IMR-90 (cell line): ENCODE measurements around the gene INF2. TPM values are rescaled to one million over a fixed set of nuclear protein-coding genes. Genes with fewer than 3 reads are reported as not detected.

Experiments
- ATAC-seq: fragments of 200-7000 bp; cut with Tn5 transposase; 2 replicates; pipeline ENCODE4 v1.9.1; 2020; ENCODE audit warnings: low read depth, mild to moderate bottlenecking, moderate library complexity
- BruUV-seq: library from RNA; stranded (reverse); fragments of 400-500 nt; replicated peaks from 2 replicates; lab custom pipeline; 2021; lab: Mats Ljungman, UMichigan
- CTCF ChIA-PET: fragments of 300-600 bp; formaldehyde crosslinking; extraction: SDS; loops from one replicate; lab custom pipeline; 2021; ENCODE audit warnings: antibody characterized with exemption; lab: Yijun Ruan, JAX
- POLR2A ChIA-PET: fragments of 300-600 bp; sonication (Branson Sonifier 250); formaldehyde crosslinking; loops from one replicate; lab custom pipeline; 2022; ENCODE audit warnings: antibody characterized with exemption; ENCODE audit not compliant: unreplicated experiment; lab: Charles Lee
- DNase-seq: peaks from one replicate; pipeline ENCODE4 v3.0.0; 2013
- H2AFZ ChIP-seq: replicated peaks from 2 replicates; pipeline ENCODE3; 2013; ENCODE audit warnings: low read length, mild to moderate bottlenecking; ENCODE audit not compliant: poor library complexity
- H2AK5ac ChIP-seq: 2 replicates; pipeline ENCODE4 v1.6.1; 2013; ENCODE audit warnings: low read depth, low read length, inconsistent platforms
- H2AK9ac ChIP-seq: replicated peaks from 2 replicates; pipeline ENCODE3; 2013; ENCODE audit warnings: mild to moderate bottlenecking, low read depth, low read length, moderate library complexity; ENCODE audit not compliant: poor library complexity
- H2BK120ac ChIP-seq: 2 replicates; pipeline ENCODE4 v1.6.1; 2013; ENCODE audit warnings: low read depth, low read length, inconsistent platforms
- H2BK15ac ChIP-seq: 3 replicates; pipeline ENCODE4 v1.6.1; 2013; ENCODE audit warnings: low read depth, low read length, inconsistent platforms
- H2BK20ac ChIP-seq: 2 replicates; pipeline ENCODE4 v1.6.1; 2013; ENCODE audit warnings: low read depth, mild to moderate bottlenecking, inconsistent platforms, low read length, moderate library complexity
- H2BK5ac ChIP-seq: 2 replicates; pipeline ENCODE4 v1.6.1; 2013; ENCODE audit warnings: mild to moderate bottlenecking, low read depth, low read length, inconsistent platforms; ENCODE audit not compliant: poor library complexity, severe bottlenecking
- H3K14ac ChIP-seq: replicated peaks from 2 replicates; pipeline ENCODE4 v1.6.1; 2013; ENCODE audit warnings: low read depth, low read length, inconsistent platforms
- H3K18ac ChIP-seq: 2 replicates; pipeline ENCODE4 v1.6.1; 2013; ENCODE audit warnings: low read depth, low read length, control low read depth
- H3K23ac ChIP-seq: 2 replicates; pipeline ENCODE4 v1.6.1; 2013; ENCODE audit warnings: low read depth, low read length, inconsistent platforms
- H3K27ac ChIP-seq: 2 replicates; pipeline ENCODE4 v1.5.1; 2013; ENCODE audit warnings: mild to moderate bottlenecking, control low read depth, low read length; ENCODE audit not compliant: insufficient read depth
- H3K27me3 ChIP-seq: 2 replicates; pipeline ENCODE4 v1.6.1; 2013; ENCODE audit warnings: low read length; ENCODE audit not compliant: control insufficient read depth, insufficient read depth
- H3K36me3 ChIP-seq: 2 replicates; pipeline ENCODE4 v1.6.1; 2013; ENCODE audit warnings: low read length, mixed read lengths; ENCODE audit not compliant: control insufficient read depth, insufficient read depth
- H3K4ac ChIP-seq: 2 replicates; pipeline ENCODE4 v1.6.1; 2013; ENCODE audit warnings: low read depth, low read length, inconsistent platforms
- H3K4me1 ChIP-seq: 2 replicates; pipeline ENCODE4 v1.6.1; 2013; ENCODE audit warnings: low read length, mixed read lengths; ENCODE audit not compliant: control insufficient read depth, insufficient read depth
- H3K4me2 ChIP-seq: 2 replicates; pipeline ENCODE4 v1.6.1; 2013; ENCODE audit warnings: low read depth, mild to moderate bottlenecking, control low read depth, low read length, moderate library complexity
- H3K4me3 ChIP-seq: 2 replicates; pipeline ENCODE4 v1.5.1; 2013; ENCODE audit warnings: low read depth, mild to moderate bottlenecking, control low read depth, low read length, moderate library complexity; ENCODE audit not compliant: insufficient read depth
- H3K56ac ChIP-seq: 2 replicates; pipeline ENCODE4 v1.6.1; 2013; ENCODE audit warnings: low read length, inconsistent platforms; ENCODE audit not compliant: insufficient read depth; ENCODE audit errors: extremely low read depth
- H3K79me1 ChIP-seq, 2 experiments: 2 replicates each; pipeline ENCODE4 v1.6.1; 2013; ENCODE audit warnings: low read length in 2 of 2, inconsistent platforms in 1 of 2, low read depth in 1 of 2
- H3K9ac ChIP-seq: 2 replicates; pipeline ENCODE4 v1.6.1; 2013; ENCODE audit warnings: low read depth, low read length, control low read depth
- H3K9me1 ChIP-seq: 2 replicates; pipeline ENCODE4 v1.6.1; 2013; ENCODE audit warnings: low read length, inconsistent platforms; ENCODE audit not compliant: insufficient read depth
- H3K9me3 ChIP-seq: 2 replicates; pipeline ENCODE4 v1.6.1; 2013; ENCODE audit warnings: low read length; ENCODE audit not compliant: control insufficient read depth, insufficient read depth
- H4K20me1 ChIP-seq: 2 replicates; pipeline ENCODE4 v1.6.1; 2013; ENCODE audit warnings: low read length, inconsistent platforms; ENCODE audit not compliant: insufficient read depth
- H4K5ac ChIP-seq: 2 replicates; pipeline ENCODE4 v1.6.1; 2013; ENCODE audit warnings: mild to moderate bottlenecking, low read depth, low read length, control low read depth
- H4K8ac ChIP-seq, 2 experiments: 2 replicates each; pipeline ENCODE4 v1.6.1; 2013; ENCODE audit warnings: low read depth in 2 of 2, low read length in 2 of 2, control low read depth in 1 of 2, inconsistent platforms in 1 of 2
- H4K91ac ChIP-seq: 2 replicates; pipeline ENCODE4 v1.6.1; 2013; ENCODE audit warnings: low read depth, low read length, inconsistent platforms; ENCODE audit not compliant: insufficient read depth
- BHLHE40 ChIP-seq: fragments of 150-350 bp; IDR thresholded peaks from 2 replicates; pipeline ENCODE4 v1.6.1; 2016; ENCODE audit warnings: mild to moderate bottlenecking, low read depth, low read length
- MAFK ChIP-seq: IDR thresholded peaks from 2 replicates; pipeline ENCODE4 v1.6.1; 2012; ENCODE audit warnings: low read depth, low read length, improper control_type of control experiment
- MAZ ChIP-seq: IDR thresholded peaks from 2 replicates; pipeline ENCODE4 v1.6.1; 2012; ENCODE audit warnings: low read depth, mild to moderate bottlenecking, low read length, improper control_type of control experiment, moderate library complexity, borderline replicate concordance
- RFX5 ChIP-seq: IDR thresholded peaks from 2 replicates; pipeline ENCODE4 v1.8.0; 2012; ENCODE audit warnings: low read depth, mild to moderate bottlenecking, low read length, moderate library complexity
- WGBS, 2 experiments: methylation state at CpG; one replicate each; pipeline versions ENCODE4 v1.1.5 to v1.1.7; 2013; ENCODE audit warnings: missing lambda C conversion rate in 2 of 2; ENCODE audit not compliant: insufficient read length in 1 of 2; ENCODE audit errors: extremely low coverage in 2 of 2; 5-methylcytosine and 5-hydroxymethylcytosine counted together
- dilution Hi-C: fragments of 300-500 bp; cut with HindIII; formaldehyde crosslinking; loops from one replicate; pipeline ENCODE4 v1.14.3; 2018; ENCODE audit warnings: low sequenced_read_pairs; ENCODE audit not compliant: unreplicated experiment
- in situ Hi-C: fragments of 300-500 bp; cut with MboI; formaldehyde crosslinking; loops from 3 replicates; pipeline ENCODE4 v1.14.3; 2019; ENCODE audit warnings: low sequenced_read_pairs, inconsistent platforms, mixed read lengths
- intact Hi-C: fragments of 100-400 bp; cut with micrococcal nuclease; formaldehyde crosslinking; loops from 2 replicates; pipeline ENCODE4 v1.10.0; 2022
- polyA plus RNA-seq, 3 experiments: library from polyadenylated mRNA; depleted of rRNA; stranded (reverse); fragments of >200 nt; gene quantifications; 2 replicates each; pipeline ENCODE4 v1.2.3, GENCODE V29; 2012; ENCODE audit warnings: low replicate concordance in 1 of 3
- total RNA-seq: library from RNA; depleted of rRNA; stranded (reverse); fragments of >200 nt; gene quantifications from 2 replicates; pipeline ENCODE4 v1.2.3, GENCODE V29; 2012
- TF ChIP-seq, protein P1 (sequence below): conservative IDR thresholded peaks from 2 replicates; pipeline ENCODE4 v1.5.1; 2012; ENCODE audit warnings: mild to moderate bottlenecking, low read depth, low read length, improper control_type of control experiment

INF2 gene
- total and polyA plus RNA-seq, 2 of the 4 experiments (the other 2 are of a cell fraction), result 16.8 to 62.1 TPM

DNA sequence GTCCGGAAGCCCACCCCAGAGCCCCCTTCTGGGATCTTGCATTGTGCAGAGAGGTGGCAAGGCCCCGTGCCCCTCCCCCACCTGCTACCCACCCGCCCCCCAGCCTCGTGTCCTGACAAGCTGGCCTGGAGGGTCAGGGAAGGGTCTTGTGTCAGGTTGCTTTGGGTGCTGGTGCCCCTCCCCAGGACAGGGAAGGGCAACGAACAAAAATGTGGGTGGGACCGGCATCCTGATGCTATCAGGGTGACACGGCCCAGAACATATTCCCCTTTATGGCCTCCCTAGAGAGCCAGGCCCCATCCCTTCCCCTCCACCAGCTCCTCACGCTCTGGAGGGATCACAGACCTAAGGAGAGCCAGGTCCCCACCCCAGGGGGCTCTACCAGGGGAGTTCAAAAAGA, 46.1 kb upstream of the INF2 start:
- DNase-seq (no peak), ATAC-seq (no peak)
- no TSS peak for BruUV-seq
- Histone ChIP-seq H3K4me3 (no peak overlapping the region), H3K27me3 (peaks cover 24% of the 10 kb centered on the region), H2BK20ac (no peak overlapping the region), H3K4me1 (no peaks in the 10 kb centered on the region), H3K79me1 (no peaks in the 10 kb centered on the region), H2BK5ac (no peak overlapping the region), H4K8ac (no peak overlapping the region), H2AK9ac (no peak overlapping the region), H2AK5ac (no peak overlapping the region), H3K18ac (no peak overlapping the region), H3K27ac (no peak overlapping the region), H4K20me1 (no peaks in the 10 kb centered on the region), H3K23ac (no peak overlapping the region), H3K4ac (no peak overlapping the region), H3K14ac (no peak overlapping the region), H4K91ac (no peak overlapping the region), H4K5ac (no peak overlapping the region), H3K36me3 (no peaks in the 10 kb centered on the region), H2BK120ac (no peak overlapping the region), H3K4me2 (no peak overlapping the region), H3K9me1 (no peaks in the 10 kb centered on the region), H3K9ac (no peak overlapping the region), H2BK15ac (no peak overlapping the region), H3K9me3 (peaks cover 7% of the 10 kb centered on the region), H2AFZ (no peak overlapping the region), H3K56ac (no peak overlapping the region)
- no CpG with 5 or more reads among the region's 8 CpGs for WGBS, 2 experiments
- CTCF ChIA-PET, result no interaction called here
- POLR2A ChIA-PET, result no interaction called here
- in situ Hi-C loops, result loop anchor here (10.0 to 25.0 kb wide), 2 partner anchors 509 to 556 kb away; partner anchors contain the start of genes ASPG and KIF26A
- intact Hi-C loops, result no loop called here
- dilution Hi-C loops, result no loop called here
- TF ChIP-seq BHLHE40, result no peak
- no peak for TF ChIP-seq MAFK
- TF ChIP-seq, protein P1, sequence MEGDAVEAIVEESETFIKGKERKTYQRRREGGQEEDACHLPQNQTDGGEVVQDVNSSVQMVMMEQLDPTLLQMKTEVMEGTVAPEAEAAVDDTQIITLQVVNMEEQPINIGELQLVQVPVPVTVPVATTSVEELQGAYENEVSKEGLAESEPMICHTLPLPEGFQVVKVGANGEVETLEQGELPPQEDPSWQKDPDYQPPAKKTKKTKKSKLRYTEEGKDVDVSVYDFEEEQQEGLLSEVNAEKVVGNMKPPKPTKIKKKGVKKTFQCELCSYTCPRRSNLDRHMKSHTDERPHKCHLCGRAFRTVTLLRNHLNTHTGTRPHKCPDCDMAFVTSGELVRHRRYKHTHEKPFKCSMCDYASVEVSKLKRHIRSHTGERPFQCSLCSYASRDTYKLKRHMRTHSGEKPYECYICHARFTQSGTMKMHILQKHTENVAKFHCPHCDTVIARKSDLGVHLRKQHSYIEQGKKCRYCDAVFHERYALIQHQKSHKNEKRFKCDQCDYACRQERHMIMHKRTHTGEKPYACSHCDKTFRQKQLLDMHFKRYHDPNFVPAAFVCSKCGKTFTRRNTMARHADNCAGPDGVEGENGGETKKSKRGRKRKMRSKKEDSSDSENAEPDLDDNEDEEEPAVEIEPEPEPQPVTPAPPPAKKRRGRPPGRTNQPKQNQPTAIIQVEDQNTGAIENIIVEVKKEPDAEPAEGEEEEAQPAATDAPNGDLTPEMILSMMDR, result no peak
- no peak for TF ChIP-seq RFX5
- TF ChIP-seq MAZ, result no peak
